HG02840 (cell line): ENCODE measurements around the gene KDM8.

Experiments used
- ATAC-seq: cut with Tn5 transposase; IDR thresholded peaks from one replicate; pipeline ENCODE4 v1.9.1; 2021; ENCODE audit warnings: mild to moderate bottlenecking, moderate library complexity, moderate number of reproducible peaks; ENCODE audit not compliant: unreplicated experiment, low FRiP score

KDM8 gene

GRCh38 chr16:27214084-27214961, 11.0 kb downstream of the KDM8 start:
- no peak for ATAC-seq

- no peak for ATAC-seq
Measured at GRCh38 chr16:27215660-27216059, 12.3 kb downstream of the KDM8 start.

GRCh38 chr16:27216297-27216885, 13.1 kb downstream of the KDM8 start:
- no peak for ATAC-seq

- ATAC-seq, result no peak
Measured at GRCh38 chr16:27217256-27217655, 13.9 kb downstream of the KDM8 start.

- ATAC-seq, result no peak
Measured at GRCh38 chr16:27218756-27219155, 15.4 kb downstream of the KDM8 start.

DNA sequence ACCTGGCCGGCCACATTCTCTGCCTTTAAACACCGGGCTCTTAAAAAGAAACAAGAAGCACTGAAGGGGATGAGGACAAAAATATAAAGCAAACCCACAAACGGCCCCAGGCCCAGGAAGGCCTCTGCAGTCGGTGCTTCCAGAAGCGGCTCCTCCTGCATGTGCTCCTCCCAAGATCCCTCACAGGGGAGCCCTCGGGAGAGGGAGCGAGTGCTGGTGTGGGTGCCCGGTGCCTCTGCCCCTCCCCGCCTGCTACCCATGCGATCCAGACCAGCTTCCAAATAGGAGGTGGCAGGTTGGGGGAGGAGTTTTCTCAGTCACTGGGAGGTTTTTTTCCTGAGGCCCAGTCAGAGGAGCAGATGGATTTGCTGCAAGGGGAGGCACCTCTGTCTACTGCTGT, 15.8 kb downstream of the KDM8 start:
- no peak for ATAC-seq

GRCh38 chr16:27220120-27220519, 16.8 kb downstream of the KDM8 start:
- ATAC-seq, result no peak

GRCh38 chr16:27220527-27220926, 17.2 kb downstream of the KDM8 start:
- no peak for ATAC-seq

- ATAC-seq, result no peak
Measured at GRCh38 chr16:27220991-27221390, 17.7 kb downstream of the KDM8 start.

DNA sequence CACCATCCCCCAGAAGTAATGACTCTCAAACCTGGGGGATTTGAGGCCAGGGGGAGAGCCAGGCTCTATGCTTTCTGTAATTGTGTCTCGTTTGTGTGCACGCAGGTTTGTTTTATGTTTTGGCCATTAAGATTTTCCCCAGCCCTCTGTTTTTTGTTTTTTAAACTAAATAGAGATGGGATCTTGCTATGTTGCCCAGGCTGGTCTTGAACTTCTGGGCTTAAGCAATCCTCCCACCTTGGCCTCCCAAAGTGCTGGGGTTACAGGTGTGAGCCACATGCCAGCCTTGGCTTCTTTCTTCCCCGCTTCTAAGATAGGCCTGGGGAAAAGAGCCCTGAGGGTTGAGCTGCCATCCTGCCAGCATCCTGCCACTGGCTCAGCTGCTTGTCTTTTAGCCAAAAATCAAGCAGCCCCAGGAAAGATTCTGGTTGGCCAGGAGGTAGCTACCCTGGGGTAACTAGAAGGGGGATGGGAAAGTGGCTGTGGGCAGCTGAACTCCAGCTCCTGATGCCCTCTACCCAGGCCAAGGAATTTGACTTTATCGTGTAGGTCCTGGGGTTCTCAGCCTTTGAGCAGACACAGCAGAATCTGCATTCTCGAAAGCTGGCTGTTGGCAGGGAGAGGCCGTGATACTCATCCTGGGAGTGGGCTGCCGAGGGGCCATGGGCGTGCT, 18.4 kb downstream of the KDM8 start:
- ATAC-seq, result no peak

- ATAC-seq, result no peak
Measured at GRCh38 chr16:27222249-27223225, 19.2 kb downstream of the KDM8 start.

DNA sequence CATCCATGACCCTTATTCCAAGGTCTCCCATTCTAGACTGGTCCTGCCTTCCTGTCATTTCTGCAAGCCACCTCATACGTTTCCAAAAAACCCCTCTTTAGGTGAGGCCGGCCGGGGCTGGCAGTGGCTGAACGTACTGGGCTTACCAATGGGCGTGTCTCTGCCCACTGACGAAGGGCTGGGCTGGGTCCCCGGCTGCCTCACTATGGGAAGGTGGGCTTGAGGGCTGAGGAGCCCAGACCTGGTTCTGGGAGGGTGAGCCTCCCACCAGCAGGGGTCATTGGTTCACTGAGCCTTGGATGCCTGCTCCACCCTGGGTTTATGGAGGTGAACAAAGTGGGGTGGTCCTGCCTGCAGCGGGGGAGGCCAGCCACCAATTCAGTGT, 19.9 kb downstream of the KDM8 start:
- ATAC-seq, result no peak

GRCh38 chr16:27223701-27224100, 20.4 kb downstream of the KDM8 start:
- ATAC-seq, result no peak

DNA sequence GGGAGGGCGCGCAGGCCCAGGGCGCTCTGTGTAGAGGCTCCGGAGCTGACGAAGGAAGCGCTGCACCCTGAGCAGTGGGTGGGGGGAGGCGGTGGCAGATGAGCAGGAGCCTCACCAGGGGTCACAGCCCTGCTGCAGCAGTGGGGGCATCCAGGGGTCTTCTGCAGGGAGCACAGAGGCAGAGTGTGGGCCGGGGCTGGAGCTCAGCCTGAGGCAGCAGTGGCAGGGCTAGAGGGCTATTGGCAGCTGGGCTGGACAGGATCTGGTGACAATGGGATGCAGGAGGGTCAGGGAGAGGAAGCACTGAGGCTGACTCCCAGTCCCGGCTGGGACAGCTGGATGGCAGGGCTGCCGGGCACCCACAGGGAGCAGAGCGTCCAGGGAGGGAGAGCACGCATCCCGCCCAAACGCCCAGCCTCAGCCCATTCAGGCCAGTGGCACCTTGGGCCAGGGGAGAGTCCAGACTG, 21.0 kb downstream of the KDM8 start:
- ATAC-seq, result no peak

DNA sequence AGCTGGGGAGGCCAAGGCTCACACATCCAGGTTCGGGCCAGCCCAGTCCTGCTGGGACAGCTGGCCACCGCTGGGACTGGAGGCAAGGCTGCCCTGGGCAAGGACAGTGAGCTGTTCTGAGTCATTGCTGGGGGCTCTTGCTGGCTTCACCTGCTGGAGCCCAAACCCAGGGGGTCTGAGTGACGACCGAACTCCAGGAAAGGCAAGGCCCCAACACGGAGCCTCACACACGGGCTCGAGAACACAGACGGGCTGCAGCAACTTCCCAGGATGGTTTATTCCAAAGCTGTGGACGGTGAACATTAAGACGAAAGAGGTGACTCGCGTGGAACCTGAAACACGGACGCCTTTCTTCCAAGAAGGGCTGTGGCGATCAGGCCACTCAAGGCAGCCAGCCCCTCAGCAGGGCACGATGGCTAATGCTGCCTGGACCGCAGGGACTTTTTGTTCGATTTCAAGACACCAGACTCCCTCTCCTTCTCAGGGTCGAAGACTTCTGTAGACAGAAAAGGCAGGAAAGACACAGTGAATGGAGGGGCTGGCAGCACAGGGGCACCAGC, 21.5 kb downstream of the KDM8 start:
- no peak for ATAC-seq

DNA sequence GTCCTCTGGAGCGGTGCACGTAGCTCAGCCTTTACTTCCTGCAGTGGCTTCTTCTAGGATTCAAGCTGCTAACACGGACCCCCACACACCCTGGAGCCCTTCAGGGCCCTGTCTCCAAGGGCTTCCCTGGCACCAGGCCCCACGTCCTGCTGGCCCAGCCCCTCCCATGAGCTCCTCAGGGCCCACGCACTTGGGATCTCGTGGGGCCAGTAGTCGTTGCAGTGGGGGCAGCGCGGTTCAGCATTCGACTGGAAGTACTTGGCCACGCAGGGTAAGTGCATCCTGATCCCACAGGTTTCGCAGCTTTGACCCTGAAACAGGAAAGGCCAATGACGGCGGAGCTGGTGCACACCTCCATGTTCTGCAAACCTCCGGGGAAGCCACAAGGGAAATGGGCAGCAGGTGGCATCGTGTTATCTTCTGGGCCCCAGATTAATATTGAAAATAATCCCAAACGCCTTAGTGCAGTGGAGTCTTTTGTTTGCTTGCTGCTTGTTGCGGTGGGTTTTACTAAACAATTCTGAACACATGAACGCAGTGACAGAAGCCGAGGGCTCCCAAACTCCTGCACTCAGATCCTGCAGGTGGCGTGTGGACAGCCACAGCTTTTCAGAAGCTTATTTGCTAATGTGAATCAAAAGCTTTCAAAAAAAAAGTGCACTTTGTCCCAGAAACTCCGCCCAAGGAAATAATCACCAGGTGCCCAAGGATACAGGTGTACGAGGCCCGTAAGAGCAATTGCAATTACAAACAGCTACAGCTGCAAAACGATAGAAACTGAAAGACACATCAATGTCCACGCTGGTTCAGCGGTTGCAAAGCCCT, 22.4 kb downstream of the KDM8 start:
- ATAC-seq, result no peak

DNA sequence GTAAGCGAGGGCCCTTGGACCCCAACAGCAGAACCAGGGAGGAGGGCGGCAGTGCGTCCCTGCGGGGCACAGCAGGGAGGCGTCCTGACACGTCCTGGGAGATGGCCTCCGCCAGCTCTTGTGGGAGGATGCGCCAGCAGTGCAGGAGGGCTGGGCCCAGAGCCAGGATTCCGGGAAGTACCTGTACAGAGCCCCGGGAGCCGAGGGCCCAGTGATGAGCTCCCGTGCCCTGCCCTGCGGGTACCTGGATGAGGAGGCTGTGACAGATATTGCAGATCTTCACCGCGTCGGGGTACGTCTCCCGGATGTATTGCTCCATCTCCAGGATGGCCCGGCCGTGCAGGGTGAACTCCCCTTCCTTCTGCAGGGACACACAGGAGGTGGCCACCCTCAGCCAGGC, 23.1 kb downstream of the KDM8 start:
- no peak for ATAC-seq

GRCh38 chr16:27226976-27227705, 23.8 kb downstream of the KDM8 start:
- ATAC-seq, result no peak
